Prostate gland (tissue), 2 donors: ENCODE results near the gene CMTM4. TPM values are rescaled to one million over a fixed set of nuclear protein-coding genes. Genes with fewer than 3 reads are reported as not detected.

Experiments used
- DNase-seq: peaks from one replicate; pipeline ENCODE4 v3.0.0-alpha.2; 2019; ENCODE audit warnings: low spot score
- H3K27ac ChIP-seq, 2 donors: fragments of 200-600 bp; sonication (generic); 2 replicates each; pipeline ENCODE4 v1.5.1; 2017 to 2019
- H3K27me3 ChIP-seq: fragments of 200-600 bp; sonication (generic); replicated peaks from 2 replicates; pipeline ENCODE4 v1.5.1; 2019; ENCODE audit not compliant: insufficient read depth
- H3K36me3 ChIP-seq, 2 donors: fragments of 200-600 bp; sonication (generic); 1 replicate in 1 of 2; 2 replicates in 1 of 2; pipeline versions ENCODE4 v1.5.1 to v1.8.1; 2017 to 2019
- H3K4me1 ChIP-seq: fragments of 200-600 bp; sonication (generic); replicated peaks from 2 replicates; pipeline ENCODE4 v1.5.1; 2019
- H3K4me3 ChIP-seq, 2 donors: fragments of 200-600 bp; sonication (generic); 2 replicates each; pipeline ENCODE4 v1.5.1; 2017 to 2019
- H3K9me3 ChIP-seq: fragments of 200-600 bp; sonication (generic); 2 replicates; pipeline ENCODE4 v1.5.1; 2017
- POLR2A ChIP-seq: fragments of 450-650 bp; IDR thresholded peaks from one replicate; pipeline ENCODE4 v1.6.1; 2016; ENCODE audit warnings: antibody characterized with exemption, mild to moderate bottlenecking
- POLR2AphosphoS5 ChIP-seq: sonication (generic); formaldehyde crosslinking; IDR thresholded peaks from one replicate; pipeline ENCODE4 v1.6.1; 2017; ENCODE audit warnings: antibody characterized with exemption
- WGBS: methylation state at CpG from one replicate; pipeline ENCODE4 v1.1.5; 2018; 5-methylcytosine and 5-hydroxymethylcytosine counted together
- intact Hi-C: fragments of 100-400 bp; cut with DNase I; formaldehyde crosslinking; loops from one replicate; pipeline ENCODE4 v1.14.2; 2022
- total RNA-seq, 2 donors: library from RNA; depleted of rRNA; stranded (reverse); fragments of >200 nt; gene quantifications; one replicate each; pipeline ENCODE4 v1.1.0, GENCODE V29; 2016
- TF ChIP-seq, protein P1 (sequence below), 4 experiments: fragments of 200-600 bp in 2 of 4; fragments of 450-650 bp in 2 of 4; sonication (generic) in 2 of 4; IDR thresholded peaks; 1 replicate in 3 of 4; 2 replicates in 1 of 4; pipeline ENCODE4 v1.5.1; 2016 to 2019; ENCODE audit warnings: antibody characterized with exemption in 4 of 4, mild to moderate bottlenecking in 2 of 4, moderate library complexity in 2 of 4

The CMTM4 gene
- total RNA-seq, 2 donors from 2014 or later = 46.9 to 57.7 TPM

DNA sequence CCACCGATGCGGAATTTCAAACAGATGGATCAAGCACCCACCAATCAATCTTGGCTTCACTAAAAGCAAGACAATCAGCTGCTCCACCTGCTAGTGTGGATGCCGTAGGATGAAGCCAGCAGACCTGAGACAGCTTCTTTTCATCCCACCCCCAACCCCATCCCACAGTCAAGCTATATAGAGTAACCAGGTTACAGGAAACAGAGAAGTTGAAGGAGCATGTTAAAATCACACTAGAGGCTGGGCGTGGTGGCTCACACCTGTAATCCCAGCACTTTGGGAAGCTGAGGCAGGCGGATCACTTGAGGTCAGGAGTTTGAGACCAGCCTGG, 37.7 kb downstream of the CMTM4 start:
- DNase-seq = no peak
- no peaks in the 10 kb centered on the region for H3K9me3 ChIP-seq
- intact Hi-C loops = no loop called here
- TF ChIP-seq POLR2A (no peak), POLR2AphosphoS5 (no peak)
- TF ChIP-seq, protein P1, sequence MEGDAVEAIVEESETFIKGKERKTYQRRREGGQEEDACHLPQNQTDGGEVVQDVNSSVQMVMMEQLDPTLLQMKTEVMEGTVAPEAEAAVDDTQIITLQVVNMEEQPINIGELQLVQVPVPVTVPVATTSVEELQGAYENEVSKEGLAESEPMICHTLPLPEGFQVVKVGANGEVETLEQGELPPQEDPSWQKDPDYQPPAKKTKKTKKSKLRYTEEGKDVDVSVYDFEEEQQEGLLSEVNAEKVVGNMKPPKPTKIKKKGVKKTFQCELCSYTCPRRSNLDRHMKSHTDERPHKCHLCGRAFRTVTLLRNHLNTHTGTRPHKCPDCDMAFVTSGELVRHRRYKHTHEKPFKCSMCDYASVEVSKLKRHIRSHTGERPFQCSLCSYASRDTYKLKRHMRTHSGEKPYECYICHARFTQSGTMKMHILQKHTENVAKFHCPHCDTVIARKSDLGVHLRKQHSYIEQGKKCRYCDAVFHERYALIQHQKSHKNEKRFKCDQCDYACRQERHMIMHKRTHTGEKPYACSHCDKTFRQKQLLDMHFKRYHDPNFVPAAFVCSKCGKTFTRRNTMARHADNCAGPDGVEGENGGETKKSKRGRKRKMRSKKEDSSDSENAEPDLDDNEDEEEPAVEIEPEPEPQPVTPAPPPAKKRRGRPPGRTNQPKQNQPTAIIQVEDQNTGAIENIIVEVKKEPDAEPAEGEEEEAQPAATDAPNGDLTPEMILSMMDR (IDR thresholded peaks at IDR 0.05) = no peak
- H3K27me3 ChIP-seq = no peaks in the 10 kb centered on the region
- no peaks in the 10 kb centered on the region for H3K36me3 ChIP-seq
- H3K27ac ChIP-seq = no peak overlapping the region
- no peaks in the 10 kb centered on the region for H3K4me1 ChIP-seq
- WGBS = 94% methylated on average over 5 of the region's 5 CpGs
- H3K4me3 ChIP-seq = no peak overlapping the region

GRCh38 chr16:66658143-66658859, 38.2 kb downstream of the CMTM4 start:
- H3K27me3 ChIP-seq = no peaks in the 10 kb centered on the region
- no peak for DNase-seq
- no peaks in the 10 kb centered on the region for H3K9me3 ChIP-seq
- no peaks in the 10 kb centered on the region for H3K36me3 ChIP-seq
- no peak overlapping the region for H3K27ac ChIP-seq
- H3K4me1 ChIP-seq = no peaks in the 10 kb centered on the region
- 72% methylated on average over 6 of the region's 6 CpGs for WGBS
- no peak overlapping the region for H3K4me3 ChIP-seq
- TF ChIP-seq POLR2A = no peak
- TF ChIP-seq, protein P1 (IDR thresholded peaks at IDR 0.05) = no peak
- no peak for TF ChIP-seq POLR2AphosphoS5
- intact Hi-C loops = no loop called here

GRCh38 chr16:66656547-66656946, 40.0 kb downstream of the CMTM4 start:
- Histone ChIP-seq H3K4me3 (no peak overlapping the region), H3K27me3 (no peaks in the 10 kb centered on the region), H3K36me3 (no peaks in the 10 kb centered on the region), H3K4me1 (no peaks in the 10 kb centered on the region), H3K9me3 (no peaks in the 10 kb centered on the region), H3K27ac (no peak overlapping the region)
- intact Hi-C loops = no loop called here
- DNase-seq = no peak
- TF ChIP-seq POLR2AphosphoS5 (no peak), POLR2A (no peak)
- TF ChIP-seq, protein P1 (IDR thresholded peaks at IDR 0.05) = no peak
- 86% methylated on average over 3 of the region's 3 CpGs for WGBS

DNA sequence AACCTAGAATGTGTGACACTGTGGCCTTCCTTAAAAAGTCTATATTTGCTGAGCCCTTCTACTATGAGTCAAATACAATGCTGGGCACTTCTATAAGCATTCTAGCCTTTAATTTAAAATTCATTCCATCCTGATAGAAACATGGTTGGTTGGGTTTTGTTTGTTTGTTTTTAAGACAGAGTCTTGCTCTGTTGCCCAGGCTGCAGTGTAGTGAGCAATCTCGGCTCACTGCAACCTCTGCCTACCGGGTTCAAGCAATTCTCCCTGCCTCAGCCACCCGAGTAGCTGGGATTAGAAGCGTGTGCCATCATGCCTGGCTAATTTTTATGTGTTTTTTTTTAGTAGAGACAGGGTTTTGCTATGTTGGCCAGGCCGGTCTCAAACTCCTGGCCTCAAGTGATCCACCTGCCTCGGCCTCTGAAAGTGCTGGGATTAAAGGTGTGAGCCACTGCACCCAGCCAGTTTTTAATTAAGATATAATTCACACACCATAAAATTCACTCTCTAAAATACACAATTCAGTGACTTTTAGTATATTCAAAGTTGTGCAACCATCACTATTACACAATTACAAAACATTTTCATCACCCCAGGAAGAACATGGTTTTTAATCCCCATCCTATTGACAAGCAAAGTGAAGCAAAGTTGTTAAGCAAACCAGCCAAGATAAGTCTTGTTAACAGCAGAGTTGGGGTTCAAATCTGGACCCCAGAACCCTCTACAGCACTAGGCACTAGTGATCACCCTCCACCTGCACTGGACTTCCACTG, 42.8 kb downstream of the CMTM4 start:
- TF ChIP-seq, protein P1 (IDR thresholded peaks at IDR 0.05) = no peak
- TF ChIP-seq POLR2A (no peak), POLR2AphosphoS5 (no peak)
- no peak overlapping the region for H3K4me3 ChIP-seq
- no peaks in the 10 kb centered on the region for H3K27me3 ChIP-seq
- H3K4me1 ChIP-seq = no peaks in the 10 kb centered on the region
- intact Hi-C loops = loop anchor here (5.0 kb wide), 1 partner anchor 176 kb away; no protein-coding TSS in a partner anchor
- H3K9me3 ChIP-seq = no peaks in the 10 kb centered on the region
- 85% methylated on average over 6 of the region's 6 CpGs for WGBS
- no peak for DNase-seq
- no peaks in the 10 kb centered on the region for H3K36me3 ChIP-seq
- no peak overlapping the region for H3K27ac ChIP-seq
